Kasumi-1 (cell line): Measurements from ENCODE around the gene METTL14.

Source experiments
- DNase-seq, 2 experiments: peaks; one replicate each; lab custom pipeline; 2025; lab: John Stamatoyannopoulos, UW

Gene METTL14

DNA sequence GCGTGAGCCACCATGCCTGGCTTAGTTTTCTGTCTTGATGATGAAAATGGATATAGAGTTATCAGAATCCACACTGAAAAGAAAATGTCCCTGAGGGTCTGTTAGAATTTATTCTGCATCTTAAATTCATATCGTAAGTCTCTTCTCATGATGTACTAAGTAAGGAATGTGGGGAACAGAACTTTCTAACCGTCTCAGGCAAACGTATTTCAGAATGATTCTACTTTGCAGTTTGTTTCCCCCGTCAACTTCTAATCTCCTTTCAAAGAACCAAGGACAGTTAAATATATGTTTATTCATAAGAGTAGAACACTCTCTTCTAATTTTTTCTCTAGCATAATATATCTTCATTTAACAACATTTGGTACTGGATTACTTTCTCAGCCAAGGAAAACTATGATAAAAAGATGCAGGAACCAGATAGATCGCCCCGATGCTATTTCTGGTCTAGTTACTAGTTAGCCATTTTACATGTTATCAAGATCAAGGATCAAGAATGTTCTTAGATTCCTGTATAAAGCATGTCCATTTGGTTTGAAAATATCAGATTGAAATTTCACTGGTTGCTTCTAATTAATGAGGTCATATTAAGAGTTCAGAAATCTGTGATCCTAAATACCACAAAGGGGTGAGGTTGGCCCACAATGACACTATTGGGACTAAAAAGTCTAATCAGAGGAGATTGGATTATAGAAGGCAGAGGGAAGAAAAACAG is 49.5 kb downstream of the METTL14 start:
- no peak for DNase-seq

DNA sequence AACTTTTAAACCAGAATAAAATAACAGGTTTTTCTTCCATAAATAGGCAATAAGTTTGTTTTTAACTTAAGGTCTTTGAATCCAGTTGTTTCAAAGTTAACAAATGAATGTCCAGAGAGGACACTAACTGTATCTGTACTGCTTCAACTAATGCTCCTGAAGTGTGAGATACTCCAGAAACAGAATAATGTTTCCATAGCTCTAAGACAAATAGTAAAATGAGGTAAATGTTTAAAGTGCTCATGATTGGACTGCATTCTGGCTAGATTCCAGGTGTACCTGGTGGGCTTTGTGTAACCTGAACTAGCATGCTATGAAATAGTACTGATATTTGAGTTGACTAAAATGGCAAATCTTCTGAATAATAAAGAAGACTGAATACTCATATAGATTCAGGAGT is 51.7 kb downstream of the METTL14 start:
- no peak for DNase-seq

DNA sequence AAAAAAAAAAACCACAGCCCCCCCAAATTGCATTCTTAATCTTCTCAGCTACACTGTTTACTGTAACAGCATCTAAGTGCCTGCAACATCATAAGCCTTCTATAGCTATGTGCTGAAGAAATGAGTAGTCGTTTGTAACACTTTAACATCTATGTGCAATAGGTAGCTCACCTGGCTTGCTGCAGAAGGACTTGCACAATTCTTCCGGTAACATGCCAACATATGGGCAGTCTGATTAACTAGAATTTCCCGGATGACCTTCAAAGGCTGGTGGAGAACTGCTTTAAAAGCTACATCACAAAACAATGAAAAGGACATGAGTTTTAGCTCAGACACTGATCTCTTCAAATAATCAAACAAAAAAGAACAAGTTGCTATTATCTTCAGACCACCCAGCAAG is 52.9 kb downstream of the METTL14 start:
- DNase-seq, result no peak

DNA sequence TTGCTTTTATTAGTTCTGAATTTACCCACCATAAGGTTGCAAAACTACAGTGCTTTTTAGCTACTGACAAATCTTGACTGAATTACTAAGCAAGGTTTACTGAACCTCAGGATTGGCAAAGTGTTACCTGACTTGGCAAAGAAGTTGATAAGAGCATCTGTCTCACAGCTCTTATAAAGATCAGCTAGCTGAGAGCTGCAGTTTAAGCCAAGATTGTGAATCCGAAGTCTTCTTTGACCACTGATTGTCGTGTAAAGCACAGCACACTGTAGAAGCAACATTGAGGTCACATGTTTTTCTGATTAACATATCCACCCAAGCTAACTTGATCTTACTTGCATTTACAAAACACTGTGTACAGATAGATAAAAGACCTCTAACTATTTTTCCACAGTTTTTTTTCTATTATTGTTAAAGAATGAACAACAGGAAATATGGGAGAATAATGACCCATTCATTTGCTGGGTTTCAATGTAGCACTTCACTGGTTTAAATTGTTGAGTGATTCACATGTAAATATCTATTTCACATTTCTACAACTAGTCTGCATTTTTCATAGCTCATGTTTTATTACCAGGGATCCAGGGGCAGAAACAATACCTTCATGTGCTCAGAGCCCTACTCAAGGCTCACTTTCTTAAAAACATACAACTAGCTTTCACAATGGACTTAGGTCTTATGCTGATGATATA is 54.0 kb downstream of the METTL14 start:
- no peak for DNase-seq

DNA sequence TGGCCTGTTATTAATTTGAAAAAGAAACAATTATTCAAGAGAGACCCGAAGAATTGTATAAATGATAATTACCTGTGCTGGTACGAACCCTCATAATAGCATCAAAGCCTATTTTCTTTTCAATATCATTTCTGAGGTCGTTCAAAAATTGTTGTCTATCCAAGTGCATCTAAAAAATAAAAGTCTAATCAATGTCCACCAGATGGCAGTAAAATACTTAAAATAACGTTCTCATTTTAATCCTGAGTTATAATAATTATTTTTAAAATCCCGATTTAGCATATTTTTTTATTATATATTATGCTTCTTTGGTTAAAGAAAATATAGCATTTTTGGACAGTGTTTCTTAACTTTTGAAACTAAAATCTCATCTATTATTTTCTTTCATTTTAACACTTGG is 55.7 kb downstream of the METTL14 start:
- peak; percentile 34 to 51 for DNase-seq

DNA sequence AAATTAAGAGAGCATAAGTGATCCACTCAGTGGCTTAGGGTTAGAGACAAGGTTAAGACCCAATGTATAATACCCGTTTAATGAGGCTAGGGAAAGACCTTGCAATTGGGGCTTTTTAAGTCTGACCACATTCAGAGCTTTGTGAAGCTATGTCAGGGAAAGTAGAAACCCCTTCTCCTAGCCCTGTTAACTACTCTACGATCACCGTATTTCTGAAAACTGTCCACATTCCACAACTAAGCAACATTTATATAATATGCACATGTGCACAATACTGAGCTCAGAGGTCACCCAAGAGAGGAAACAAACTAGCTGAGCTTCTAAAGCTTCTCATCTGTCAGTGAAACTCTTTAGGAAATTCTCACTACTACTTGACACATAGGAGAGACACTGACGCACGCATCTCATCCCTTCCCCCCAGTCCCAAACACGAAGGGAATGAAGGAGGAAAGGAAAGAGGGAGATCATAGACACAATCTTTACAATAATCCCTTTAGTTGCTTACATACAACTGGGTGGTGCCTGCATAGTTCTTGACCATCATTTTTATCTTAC is 56.2 kb downstream of the METTL14 start:
- DNase-seq, result no peak

DNA sequence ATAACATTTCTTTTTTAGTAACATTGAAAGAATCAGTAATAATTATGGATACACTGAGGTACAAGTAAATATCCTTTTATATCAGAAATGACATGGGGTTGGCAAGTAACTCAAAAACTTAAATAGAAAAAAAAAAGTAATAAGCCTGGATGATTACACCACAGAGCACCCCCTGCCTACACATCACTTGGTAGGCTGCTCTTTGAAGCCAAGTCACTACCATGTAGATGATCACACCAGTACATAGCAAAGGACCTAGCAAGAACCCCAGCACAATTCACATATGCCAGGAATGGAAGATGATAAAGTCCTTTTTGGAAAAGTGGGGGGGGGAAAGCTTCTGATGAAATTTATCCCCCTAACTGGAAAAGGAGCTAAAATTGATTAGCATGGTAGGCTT is 56.9 kb downstream of the METTL14 start:
- DNase-seq, result no peak

DNA sequence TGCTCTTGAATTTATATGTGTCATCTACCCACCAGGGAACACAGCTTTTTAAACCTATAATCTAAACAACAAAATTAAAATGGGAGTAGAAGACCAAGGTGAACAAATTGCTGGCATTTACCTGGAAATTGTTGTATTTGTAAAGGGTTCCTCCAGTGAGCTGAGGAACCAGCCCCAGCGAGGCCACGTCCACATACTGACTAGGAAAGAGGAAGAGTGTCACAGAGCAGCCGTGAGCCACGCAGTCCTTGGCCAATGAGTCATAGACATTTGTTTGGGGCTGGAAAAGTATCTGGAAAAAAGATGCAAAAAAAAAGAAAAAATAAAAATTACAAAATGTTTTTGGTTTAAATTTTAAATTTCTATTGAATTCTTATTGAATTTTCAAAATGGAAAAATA is 58.7 kb downstream of the METTL14 start:
- DNase-seq, result peak; percentile 27 to 35

DNA sequence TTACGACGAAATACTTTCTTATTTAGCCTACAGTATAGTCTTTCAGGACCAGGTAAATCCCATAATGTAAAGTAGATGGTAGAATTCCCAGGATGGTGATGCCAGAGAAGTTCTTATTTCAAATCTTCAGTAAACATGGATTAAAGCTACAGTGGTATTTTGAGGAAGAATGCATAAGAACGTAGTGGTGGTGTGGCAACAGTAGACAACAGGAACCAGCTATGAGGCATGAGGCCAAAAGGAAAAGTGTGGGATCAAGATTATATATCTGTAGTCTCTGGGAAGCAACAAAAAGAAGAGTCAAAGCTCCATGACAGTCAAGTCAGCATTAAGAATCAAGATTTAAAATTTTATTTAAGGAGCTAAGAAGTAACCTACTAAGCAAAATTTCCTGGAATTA is 60.2 kb downstream of the METTL14 start:
- DNase-seq, result peak in 1 of 2 experiments; percentile 9

DNA sequence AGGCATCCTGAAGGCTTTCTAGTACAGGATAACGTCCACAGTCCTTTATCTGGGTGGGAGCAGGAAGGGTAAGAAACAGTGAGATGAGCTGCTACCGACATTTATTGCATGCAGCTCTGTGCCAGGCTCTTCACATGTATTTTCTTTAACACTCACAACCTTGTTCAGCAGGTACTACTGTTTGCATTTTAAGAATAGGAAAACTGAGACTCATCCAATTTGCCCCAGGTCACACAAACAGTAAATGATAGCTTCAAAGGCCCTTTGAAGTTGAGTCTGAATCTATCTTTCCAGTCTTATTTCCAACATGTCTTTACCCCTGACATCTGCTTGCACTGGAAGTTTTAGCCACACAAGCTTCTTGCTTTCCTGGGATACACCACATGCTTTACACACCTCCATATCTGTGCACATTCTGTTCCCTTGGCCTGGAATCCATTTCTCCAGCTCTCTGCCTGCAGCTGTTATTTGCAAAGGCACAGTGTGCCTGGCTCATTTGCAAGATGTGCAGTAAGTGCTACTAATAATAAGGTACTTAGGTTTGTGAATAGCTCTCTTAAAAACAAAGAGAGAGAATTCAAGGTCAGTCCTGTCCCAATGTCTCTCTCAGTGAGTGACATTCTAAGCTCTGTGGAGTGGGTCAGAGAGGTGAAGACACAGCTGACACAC is 61.2 kb downstream of the METTL14 start:
- no peak for DNase-seq

DNA sequence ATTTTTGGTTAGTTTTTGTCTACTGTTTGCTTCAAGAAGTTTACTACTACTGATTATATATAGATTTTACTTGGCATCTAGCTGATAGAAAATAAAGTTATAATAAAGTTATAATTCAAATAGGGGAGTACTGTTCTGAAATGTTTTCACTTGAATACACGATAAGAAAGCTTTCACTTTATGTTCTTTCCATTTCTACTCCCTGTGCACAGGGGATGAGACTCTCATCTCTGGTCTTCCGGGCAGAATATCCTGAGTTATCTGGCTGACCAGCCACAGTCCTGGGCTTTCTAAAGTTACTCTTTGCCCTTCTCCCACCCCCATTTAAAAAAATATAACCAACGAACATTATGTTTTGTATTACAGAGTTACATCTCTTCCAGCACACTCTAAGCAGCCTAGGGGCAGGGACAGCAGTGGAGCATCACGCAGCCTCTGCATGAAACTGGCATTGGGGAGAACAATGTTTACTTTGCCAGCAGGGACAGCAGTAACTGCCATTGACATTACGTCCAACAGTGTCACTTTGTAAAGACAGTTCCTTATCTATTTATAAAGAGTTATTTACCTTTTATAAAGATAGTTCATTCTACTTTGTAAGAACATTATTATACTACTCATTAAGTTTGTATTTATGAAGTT is 64.3 kb downstream of the METTL14 start:
- DNase-seq, result no peak

DNA sequence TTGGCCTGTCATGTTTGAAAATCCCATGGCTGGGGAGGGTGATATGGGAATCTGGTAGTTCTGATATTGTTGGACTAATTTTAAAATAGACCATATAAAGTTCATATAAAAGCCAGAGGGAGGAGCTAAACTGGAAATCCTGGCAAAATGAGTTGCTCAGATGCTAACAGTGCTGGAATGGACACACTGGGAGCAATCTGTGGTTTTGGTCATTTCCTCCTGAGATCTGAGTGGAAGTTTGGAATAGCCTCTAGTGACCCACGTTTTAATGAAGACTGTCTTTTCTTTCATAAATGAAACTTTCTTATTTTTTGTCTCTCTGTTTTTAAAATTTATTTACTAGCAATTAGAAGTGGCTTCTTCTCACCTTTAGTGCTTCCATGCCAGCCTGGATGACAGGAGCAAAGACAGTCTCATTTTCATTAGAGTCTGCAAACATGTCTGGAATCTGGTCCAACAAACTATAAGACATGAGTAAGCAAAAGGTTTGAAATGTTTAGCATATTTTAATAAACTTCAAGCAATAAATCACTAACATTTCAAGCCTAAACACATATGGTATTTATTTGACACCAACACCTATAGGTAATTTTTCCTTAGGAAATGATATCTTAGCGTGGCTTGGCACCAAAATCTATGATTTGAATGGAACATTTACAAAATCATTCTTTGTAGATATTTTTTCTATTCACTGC is 66.6 kb downstream of the METTL14 start:
- DNase-seq, result no peak

DNA sequence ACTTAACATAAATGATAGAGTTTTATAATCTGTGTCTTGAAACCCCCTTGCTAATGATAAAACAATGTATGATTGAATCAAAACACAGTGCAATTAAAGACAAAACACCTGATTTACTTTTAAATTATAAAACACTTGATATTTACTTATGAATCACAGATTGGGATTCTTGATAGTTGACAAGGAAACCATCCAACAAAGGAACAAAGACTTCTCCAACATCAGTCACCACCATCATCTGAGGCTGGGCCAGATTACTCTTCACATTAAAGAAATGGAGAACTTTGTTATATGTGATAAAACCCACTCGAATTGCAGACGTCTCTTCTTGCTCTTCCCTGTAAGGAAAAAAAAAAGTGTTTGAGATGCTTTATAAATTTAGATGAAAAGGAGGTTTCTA is 67.4 kb downstream of the METTL14 start:
- DNase-seq, result no peak

DNA sequence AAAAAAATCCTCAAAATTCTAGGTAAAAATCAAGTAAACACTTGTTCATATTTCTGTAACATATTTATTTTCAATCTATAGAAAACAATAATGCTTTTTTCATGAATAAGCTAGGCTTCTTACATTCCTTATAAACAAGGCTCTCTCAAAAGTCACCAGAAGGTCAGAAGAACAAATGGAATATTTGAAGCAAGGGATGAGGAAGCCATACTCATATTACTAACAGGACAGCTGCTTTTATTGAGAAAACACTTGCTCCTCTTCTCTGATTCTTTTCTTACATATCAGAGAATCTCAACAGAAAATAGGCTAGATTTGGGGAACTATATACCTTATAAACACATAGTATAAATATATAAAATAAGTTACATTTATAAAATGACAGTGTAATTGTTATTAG is 67.9 kb downstream of the METTL14 start:
- no peak for DNase-seq

DNA sequence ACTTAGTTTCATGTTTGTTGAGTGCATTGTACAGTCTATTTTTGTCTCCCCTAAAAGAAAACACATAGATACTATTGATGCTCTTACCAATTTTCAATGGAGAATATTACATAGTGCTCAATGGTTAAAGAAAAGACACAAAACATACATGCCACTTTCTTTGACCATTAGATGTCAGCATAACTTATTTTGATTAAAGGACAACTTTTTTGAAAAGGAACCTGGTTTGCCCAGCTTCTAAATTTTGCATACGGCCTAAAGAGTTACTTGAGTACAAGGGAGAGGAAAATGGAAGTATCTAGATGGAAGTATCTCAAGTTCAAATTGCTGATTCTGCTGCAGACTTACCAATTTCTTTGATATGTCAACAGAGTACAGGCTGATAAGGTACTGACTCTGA is 68.5 kb downstream of the METTL14 start:
- no peak for DNase-seq

DNA sequence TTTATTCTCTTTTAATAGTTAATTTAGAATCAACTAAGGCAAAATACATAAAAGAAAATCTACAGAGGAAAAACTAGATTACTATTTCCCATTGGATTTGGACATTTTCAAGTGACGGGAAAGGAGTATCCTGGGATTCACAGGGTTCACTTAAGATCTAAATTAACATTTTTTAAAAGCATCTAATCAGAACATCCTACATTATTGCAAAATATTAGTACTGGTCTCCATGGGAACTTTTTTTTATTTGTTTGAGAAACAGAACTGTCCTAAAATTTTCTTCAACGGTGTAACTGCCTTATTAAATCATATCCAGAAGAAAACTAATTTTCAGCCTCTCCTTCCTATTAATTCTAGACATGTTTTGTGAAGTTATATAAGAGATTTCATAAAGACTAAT is 69.7 kb downstream of the METTL14 start:
- no peak for DNase-seq

DNA sequence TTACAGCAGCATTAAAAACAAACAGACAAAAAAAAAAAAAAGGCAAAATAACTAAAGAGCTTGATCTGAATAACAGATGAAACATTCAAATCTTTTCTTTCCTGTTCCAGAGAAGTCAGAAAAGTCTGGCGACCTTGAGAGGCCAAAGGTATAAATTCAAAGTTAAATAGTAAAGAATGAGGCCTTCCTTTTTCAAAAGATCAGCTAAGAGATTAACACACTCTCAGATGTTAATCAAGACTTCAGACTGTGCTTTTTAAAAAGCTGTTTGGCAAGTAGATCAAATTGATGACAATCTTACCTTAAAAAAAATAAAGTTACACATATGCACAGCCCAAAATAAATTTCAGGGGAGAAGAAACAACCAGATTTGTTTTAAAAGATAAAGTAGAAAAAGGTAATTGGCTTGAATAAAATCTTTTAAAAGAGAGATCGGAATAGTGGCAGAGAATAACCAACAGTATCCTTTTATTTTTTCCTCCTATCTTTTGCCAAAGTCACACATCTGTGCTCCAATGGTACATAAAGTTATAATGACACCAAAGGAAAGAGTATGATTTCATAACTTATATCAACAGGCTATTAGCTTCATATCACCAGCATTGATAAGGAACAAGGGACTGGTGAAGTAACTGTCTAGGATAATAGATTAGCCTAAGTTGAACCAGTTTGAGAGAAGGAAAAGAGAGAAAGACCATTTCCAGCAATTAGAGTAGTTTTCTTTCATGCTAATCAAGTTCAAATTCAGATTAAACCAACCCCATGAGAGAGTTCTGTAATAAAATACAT is 70.4 kb downstream of the METTL14 start:
- DNase-seq, result no peak

DNA sequence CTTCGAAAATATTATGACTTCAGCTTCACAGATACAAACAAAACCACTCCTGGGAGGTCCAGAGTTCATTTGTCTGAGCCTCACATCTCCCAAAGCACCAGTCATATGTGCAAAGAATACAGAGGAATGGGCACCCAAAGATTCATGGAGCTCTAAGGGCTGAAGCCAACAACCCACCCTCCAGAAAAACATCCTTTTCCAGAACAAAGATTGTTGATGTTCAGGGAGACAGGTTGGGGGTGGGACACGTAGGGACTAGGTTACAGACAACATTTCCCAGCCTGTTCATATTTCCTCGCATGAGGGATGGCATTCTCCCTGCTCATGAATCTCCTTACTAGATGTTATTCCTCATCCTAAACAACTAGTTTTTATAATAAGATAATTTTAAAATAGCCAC is 71.2 kb downstream of the METTL14 start:
- no peak for DNase-seq

DNA sequence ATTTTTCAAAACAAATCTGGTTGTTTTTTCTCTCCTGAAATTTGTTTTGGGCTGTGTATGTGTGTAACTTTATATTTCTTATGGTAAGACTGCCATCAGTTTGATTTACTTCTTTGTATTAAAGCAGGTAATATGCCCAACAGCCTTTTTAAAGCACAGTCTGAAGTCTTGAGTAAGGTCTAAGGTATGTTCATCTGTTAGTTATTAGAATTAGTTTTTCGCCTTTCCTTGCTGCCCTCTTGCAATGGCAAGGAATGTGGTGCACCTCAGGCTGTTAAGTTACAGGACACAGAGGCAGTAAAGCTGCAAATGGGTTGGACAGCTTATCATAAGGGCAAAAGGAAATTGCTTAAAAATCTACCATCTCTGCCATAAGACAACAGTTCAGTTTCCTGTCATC is 71.8 kb downstream of the METTL14 start:
- no peak for DNase-seq

DNA sequence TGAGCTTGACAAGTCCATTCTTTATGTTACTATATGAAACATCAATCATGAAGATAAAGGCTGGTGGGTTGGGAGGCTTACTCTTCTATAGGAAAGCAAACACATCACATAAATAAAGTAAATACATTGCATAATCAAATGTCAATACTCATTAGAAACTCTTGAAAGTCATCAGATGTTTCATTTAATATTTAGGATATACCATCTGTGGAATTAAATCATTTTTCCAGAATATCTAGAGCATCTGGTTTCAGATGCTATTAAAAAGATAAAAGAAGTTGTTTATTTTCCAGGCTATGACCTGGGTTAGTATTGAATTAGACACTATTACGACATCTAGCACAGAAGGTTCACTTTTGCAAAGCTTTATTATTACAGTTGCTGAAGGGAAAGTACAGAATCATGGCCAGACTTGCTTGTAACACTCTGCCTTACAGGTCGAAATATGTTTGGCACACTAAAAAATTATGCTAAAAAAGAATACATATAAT is 72.6 kb downstream of the METTL14 start:
- DNase-seq, result no peak

DNA sequence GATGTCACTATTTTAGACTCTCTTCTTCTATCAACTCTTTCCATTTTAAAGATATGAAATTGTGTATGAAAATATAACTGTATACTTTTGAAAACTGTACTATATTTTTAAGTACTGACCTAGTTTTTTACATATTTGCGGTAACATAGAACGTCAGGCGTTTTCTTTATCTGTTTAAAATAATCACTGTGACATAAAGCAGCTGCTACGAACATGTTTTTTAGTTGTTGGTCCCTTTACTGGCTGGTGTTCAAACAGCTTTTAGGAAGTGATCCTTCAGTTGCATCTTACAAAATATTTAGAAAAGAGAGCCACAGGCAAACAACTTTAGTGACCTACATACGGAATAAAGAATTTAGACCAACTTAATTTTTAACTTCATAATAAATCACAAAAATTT is 73.1 kb downstream of the METTL14 start:
- no peak for DNase-seq
